Mammary epithelial cell (primary cell): ENCODE data around the gene EVA1A.

ENCODE experiments used
- EZH2 ChIP-seq: IDR thresholded peaks from 2 replicates; pipeline ENCODE4 v1.6.1; 2012; ENCODE audit warnings: low read length, inconsistent platforms, borderline replicate concordance
- TF ChIP-seq, protein P1 (sequence below), 2 donors: IDR thresholded peaks in 1 of 2; conservative IDR thresholded peaks in 1 of 2; 2 replicates each; pipeline ENCODE4 v1.5.1; 2011 to 2012; ENCODE audit warnings: inconsistent platforms in 2 of 2, low read length in 2 of 2, mild to moderate bottlenecking in 2 of 2, control low read depth in 1 of 2, low read depth in 1 of 2; ENCODE audit not compliant: insufficient read depth in 1 of 2; ENCODE audit errors: extremely low read depth in 1 of 2

- TF ChIP-seq, protein P1, sequence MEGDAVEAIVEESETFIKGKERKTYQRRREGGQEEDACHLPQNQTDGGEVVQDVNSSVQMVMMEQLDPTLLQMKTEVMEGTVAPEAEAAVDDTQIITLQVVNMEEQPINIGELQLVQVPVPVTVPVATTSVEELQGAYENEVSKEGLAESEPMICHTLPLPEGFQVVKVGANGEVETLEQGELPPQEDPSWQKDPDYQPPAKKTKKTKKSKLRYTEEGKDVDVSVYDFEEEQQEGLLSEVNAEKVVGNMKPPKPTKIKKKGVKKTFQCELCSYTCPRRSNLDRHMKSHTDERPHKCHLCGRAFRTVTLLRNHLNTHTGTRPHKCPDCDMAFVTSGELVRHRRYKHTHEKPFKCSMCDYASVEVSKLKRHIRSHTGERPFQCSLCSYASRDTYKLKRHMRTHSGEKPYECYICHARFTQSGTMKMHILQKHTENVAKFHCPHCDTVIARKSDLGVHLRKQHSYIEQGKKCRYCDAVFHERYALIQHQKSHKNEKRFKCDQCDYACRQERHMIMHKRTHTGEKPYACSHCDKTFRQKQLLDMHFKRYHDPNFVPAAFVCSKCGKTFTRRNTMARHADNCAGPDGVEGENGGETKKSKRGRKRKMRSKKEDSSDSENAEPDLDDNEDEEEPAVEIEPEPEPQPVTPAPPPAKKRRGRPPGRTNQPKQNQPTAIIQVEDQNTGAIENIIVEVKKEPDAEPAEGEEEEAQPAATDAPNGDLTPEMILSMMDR (conservative IDR thresholded peaks at IDR 0.05 in 1 of 2, IDR thresholded peaks at IDR 0.05 in 1 of 2; ENCODE audit: extremely low read depth in 1 of 2, insufficient read depth in 1 of 2, low read depth in 1 of 2, low read length in 2 of 2): peak; percentile 87 to 94
- no peak for TF ChIP-seq EZH2
Measured at GRCh38 chr2:75464348-75464946, 96.3 kb downstream of the EVA1A start.
